ENCODE results near the gene SUPT20HL1. TPM values are rescaled to one million over a fixed set of nuclear protein-coding genes. Genes with fewer than 3 reads are reported as not detected.
"Not testable (repeated sequence)": the region's sequence is repeated elsewhere in the genome, so short reads cannot be mapped to it uniquely, and the experiment has no call there.

Gene SUPT20HL1
- total RNA-seq, 1 experiment from 2014 or later, result not detected

- not testable (repeated sequence) for DNase-seq (ENCODE audit: low spot score)
Observed at GRCh38 chrX:24363432-24364181, 3.2 kb downstream of the SUPT20HL1 start.

DNA sequence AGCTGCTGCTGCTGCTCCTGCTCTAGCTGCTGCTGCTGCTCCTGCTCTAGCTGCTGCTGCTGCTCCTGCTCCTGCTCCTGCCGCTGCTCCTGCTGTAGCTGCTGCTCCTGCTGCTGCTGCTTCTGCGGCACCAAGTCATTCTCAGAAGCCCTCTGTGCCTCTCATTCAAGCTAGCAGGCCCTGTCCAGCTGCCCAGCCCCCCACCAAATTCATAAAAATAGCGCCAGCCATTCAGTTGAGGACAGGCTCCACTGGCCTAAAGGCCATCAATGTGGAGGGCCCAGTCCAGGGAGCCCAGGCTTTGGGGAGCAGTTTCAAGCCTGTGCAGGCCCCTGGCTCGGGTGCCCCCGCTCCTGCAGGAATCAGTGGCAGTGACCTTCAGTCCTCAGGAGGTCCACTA, 3.9 kb downstream of the SUPT20HL1 start:
- DNase-seq (ENCODE audit: low spot score), result no peak

DNA sequence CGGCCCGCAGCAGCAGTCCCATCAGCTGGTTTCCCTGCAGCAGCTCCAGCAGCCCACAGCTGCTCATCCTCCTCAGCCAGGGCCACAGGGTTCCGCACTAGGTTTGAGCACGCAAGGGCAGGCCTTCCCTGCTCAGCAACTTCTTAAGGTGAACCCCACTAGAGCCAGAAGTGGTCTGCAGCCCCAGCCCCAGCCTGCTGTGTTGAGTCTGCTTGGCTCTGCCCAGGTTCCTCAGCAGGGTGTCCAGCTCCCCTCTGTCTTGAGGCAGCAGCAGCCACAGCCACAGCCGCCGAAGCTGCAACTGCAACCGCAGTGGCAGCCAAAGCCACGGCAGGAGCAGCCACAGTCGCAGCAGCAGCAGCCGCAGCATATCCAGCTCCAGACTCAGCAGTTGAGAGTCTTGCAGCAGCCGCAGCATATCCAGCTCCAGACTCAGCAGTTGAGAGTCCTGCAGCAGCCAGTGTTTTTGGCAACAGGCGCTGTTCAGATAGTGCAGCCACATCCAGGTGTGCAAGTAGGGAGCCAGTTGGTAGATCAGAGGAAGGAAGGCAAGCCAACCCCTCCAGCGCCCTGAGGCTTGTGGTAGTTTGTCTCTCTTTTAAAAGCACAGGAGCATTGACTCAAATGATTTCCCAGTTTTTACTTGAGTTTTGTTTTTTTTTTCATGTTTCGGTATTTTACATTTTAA, 4.6 kb downstream of the SUPT20HL1 start:
- DNase-seq (ENCODE audit: low spot score), result no peak

DNA sequence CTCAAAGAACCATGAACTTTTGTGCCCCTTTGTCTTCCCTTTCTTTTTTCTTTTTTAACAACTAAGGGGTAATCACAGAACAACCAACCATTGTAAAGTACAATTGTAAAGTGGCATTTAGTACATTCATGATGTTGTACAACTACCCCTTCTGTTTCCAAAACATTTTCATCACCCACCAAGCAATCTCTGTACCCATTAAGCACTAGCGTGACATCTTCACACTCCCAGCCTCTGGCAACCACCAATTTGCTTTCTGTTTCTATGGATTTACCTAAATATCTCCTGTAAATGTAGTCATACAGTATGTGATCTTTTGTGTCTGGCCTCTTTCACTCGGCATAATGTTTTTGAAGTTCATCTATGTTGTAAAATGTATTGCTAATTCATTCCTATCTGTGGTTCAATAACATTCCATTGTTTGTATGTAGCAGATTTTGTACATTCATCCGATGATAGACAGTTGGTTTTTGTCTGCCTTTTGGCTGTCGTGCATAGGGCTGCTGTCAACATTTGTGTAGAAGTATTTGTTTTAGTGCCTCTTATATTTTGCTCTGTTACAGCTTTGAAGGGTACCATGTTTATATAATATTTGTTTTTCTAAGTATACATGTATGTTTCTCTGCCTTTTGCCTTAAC, 6.4 kb downstream of the SUPT20HL1 start:
- not testable (repeated sequence) for DNase-seq (ENCODE audit: low spot score)

DNA sequence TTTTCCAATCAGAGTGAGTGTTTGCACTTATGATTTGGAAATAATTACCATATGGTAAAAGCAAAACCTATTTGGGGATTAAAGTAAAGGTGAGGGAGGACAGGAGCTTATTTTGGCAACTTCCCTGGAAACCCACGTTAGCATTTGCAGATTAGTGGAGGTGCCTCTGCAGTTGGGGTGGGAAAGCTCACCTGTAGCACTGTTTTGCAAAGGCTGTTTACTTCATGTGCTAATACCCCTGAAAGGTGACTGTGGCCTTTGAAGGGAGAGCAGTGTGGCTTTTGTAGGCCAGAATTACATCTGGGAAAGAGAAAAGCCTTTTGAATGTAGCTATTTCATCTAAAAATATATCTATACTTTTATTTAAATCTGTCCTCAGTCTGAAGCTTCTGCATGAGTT, 9.4 kb downstream of the SUPT20HL1 start:
- DNase-seq (ENCODE audit: low spot score), result no peak

GRCh38 chrX:24371391-24371972, 11.0 kb downstream of the SUPT20HL1 start:
- DNase-seq (ENCODE audit: low spot score), result peak; percentile 56

- no peak for DNase-seq (ENCODE audit: low spot score)
Observed at GRCh38 chrX:24372021-24372763, 11.8 kb downstream of the SUPT20HL1 start.

DNA sequence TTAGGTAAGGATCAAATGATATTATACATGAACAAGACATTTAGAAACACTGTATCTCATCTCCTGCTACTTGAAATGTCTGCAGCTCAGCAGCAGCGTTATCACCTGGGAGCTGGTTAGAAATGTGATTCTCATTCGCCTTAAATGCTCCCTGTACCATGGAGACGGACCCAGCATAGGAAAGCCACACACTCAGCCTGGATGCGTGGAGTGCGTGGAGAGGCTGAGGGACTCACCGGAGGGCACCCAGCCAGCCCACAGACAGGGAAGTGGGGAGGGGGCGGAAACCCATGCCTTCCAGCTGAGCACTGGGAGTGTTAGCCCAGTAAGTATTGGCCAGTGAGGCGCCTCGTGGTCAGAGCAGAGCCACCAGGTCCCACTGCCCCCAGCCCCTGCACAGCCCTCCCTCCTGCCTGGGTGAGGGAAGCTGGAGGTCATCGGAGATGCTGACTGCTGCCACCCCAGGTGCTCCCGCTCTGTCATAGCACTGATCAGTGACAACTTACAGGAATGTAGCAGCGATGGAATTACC, 15.2 kb downstream of the SUPT20HL1 start:
- no peak for DNase-seq (ENCODE audit: low spot score)

GRCh38 chrX:24376403-24376802, 16.0 kb downstream of the SUPT20HL1 start:
- DNase-seq (ENCODE audit: low spot score), result no peak

- no peak for DNase-seq (ENCODE audit: low spot score)
Observed at GRCh38 chrX:24377195-24377594, 16.8 kb downstream of the SUPT20HL1 start.

DNA sequence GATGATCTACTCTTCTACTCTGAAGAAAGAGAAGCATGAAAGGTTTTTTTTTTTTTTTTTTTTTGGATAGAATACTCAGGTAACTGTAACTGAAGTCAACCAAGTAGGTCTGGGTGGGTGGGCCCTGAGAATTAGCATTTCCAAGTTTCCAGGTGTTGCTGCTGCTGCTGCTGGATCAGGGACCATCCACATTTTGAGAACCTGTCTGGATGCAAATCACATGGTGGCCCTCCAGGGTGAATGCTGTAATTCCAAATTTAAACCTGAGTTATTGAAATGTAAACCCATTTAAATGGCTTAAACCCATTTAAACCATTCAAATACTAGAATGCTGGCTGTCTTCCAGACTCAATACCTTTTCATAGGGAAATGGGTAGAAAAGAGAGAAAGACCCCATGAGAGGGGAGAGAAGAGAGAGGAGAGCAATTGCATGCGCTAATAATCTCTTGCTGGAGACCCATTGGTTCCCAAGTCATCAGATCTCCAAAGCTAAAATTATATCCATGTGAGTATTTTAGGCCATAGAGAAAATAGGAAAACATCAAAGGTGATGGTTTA, 17.6 kb downstream of the SUPT20HL1 start:
- DNase-seq (ENCODE audit: low spot score), result no peak

DNA sequence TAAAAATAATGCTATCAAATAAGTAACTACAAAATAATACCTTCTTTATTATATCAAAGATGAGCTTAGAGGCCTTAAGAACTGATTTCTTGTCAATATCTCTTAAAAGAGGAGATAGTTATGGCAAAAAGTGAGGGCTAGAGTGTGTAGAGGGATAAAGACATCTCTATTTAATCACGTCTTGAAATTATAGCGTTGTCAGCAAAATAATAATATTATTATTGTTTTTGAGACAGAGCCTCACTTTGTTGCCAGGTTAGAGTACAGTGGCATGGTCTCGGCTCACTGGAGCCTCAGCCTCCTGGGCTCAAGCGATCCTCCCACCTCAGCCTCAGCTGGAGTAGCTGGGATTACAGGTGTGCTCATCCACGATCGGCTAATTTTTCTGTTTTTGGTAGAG, 18.3 kb downstream of the SUPT20HL1 start:
- DNase-seq (ENCODE audit: low spot score), result no peak

DNA sequence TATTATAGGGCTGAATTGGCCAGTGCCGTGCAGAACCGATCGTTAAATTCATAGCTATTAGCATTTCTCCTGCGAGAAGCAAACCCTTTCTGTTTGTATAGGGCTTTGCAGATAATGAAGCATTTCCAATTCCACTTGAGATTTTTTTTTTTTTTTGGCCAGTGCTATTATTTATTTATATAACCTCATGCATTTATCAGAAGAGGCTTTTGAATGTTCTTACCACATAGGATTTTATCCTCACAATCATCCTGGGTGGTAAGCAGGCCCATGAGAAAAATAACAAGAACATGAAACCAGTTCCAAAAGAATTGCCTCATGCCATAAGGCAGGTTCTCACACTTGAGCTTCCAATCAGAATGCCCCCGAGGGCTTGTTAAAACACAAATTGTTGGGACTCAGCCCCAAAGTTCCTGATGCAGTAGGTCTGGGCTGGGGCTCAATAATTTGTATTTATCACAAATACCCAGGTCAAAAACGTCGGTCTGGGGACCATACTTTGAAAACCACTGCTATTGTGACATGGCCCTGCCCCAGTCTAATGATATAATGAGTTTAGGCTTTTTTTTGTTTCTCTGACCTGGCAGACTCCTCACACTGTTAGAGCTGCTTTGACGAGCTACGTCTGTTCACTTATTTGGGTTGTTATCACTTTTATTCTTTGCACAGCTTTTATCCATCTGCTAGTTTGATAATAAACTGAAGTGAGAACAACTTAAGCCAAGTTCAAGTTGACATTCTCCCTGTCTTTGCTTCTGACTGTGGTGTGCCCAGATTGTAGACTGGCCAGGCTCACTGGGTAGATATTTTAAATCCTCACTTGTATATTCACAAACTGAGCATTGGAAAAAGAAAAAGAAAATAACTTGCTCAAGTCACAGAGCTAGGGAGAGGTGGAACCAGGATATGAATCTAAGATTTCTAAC, 20.1 kb downstream of the SUPT20HL1 start:
- DNase-seq (ENCODE audit: low spot score), result no peak

DNA sequence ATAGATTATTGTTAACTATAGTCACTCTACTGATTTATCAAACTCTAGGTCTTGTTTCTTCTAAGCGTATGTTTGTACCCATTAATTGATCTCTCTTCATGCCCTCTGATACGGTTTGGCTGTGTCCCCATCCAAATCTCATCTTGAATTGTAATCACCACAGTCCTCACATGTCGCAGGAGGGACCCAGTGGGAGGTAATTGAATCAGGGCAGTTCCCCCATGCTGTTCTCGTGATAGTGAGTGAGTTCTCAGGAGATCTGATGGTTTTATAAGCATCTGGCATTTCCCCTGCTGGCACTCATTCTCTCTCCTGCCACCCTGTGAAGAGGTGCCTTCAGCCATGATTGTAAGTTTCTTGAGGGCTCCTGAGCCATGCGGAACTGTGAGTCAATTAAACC, 21.9 kb downstream of the SUPT20HL1 start:
- DNase-seq (ENCODE audit: low spot score), result not testable (repeated sequence)

- no peak for DNase-seq (ENCODE audit: low spot score)
Observed at GRCh38 chrX:24387724-24388123, 27.3 kb downstream of the SUPT20HL1 start.

DNA sequence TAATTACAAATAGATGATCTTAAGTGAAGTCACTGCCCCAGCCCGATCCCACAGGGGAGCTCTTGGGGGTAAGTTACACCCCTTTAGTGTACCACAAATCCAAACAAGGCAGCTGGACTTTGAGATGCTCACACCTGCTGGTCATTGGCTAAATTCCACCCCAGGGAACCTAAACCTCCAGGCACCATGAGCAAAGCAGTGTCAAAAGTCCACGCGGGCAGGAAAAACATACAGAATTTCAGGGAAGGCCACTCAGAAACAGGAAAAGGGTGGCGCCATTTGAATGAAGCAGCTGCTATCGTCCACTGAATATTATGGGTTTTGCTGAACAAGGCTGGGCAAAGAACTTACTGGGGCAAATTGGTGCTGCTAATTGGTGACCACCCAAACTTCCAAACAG, 30.9 kb downstream of the SUPT20HL1 start:
- DNase-seq (ENCODE audit: low spot score), result no peak

- DNase-seq (ENCODE audit: low spot score), result no peak
Observed at GRCh38 chrX:24391843-24392242, 31.4 kb downstream of the SUPT20HL1 start.

DNA sequence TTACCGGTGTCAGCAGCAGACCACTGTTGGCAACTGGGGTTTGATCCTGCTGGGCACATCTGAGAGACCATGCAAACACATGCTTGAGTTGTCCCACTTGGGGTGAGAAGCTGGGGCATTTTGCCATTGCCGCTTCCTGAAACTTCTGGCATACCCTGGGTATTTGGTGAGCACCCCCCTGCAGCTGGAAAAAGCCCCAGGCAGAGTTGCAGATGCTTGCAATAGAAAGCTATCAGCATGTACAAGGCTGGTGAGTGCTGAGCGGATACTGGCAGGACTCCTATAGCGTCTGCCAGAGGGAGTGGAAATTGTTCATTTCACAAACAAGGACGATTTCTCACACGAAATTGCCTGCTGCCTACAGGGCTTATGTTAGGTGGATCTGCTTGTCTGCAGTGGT, 32.3 kb downstream of the SUPT20HL1 start:
- DNase-seq (ENCODE audit: low spot score), result no peak

DNA sequence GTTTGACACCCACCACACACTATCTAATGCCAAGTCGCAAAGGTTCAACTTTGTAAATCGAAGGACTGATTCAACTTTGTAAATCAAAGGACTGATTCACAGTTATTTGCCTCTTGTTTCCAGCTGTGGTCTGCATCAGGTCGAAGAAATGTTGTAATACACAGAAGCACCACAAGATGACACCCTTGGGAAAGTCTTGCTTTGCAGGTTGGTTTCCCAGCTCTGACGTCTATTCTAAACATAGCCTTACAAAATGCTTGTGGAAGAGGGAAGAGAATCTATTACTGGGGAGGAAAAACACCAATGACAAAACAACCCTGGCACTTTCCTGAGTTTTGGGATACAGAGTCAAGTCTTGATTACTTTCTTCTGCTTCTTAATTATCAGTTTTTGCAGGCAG, 35.3 kb downstream of the SUPT20HL1 start:
- DNase-seq (ENCODE audit: low spot score), result peak; percentile 72

Data from H4 (cell line).